K562 (cell line): ENCODE data around the gene CCDC50. TPM values are rescaled to one million over a fixed set of nuclear protein-coding genes. Genes with fewer than 3 reads are reported as not detected.

Experiments
- ATAC-seq: fragments of 200-7000 bp; cut with Tn5 transposase; 3 replicates; pipeline ENCODE4 v1.9.1; 2020; ENCODE audit warnings: moderate library complexity
- BruUV-seq: library from RNA; stranded (reverse); fragments of 400-500 nt; replicated peaks from 2 replicates; lab custom pipeline; 2021; lab: Mats Ljungman, UMichigan
- CTCF ChIA-PET: fragments of 300-600 bp; formaldehyde crosslinking; extraction: SDS; loops from one replicate; lab custom pipeline; 2021; ENCODE audit warnings: low intra/inter-chr PET ratio; lab: Yijun Ruan, JAX
- POLR2A ChIA-PET: fragments of 300-600, 350-650 bp; sonication (Branson Sonifier 250); formaldehyde crosslinking; extraction: SDS; loops from one replicate; lab custom pipeline; 2021; ENCODE audit warnings: antibody characterized with exemption, inconsistent platforms; lab: Yijun Ruan, JAX
- DNase-seq, 4 experiments: peaks; one replicate each; pipeline versions ENCODE4 v3.0.0 to v3.0.0-alpha.2; 2011 to 2018; ENCODE audit warnings: low spot score in 3 of 4, mixed read lengths in 3 of 4; ENCODE audit errors: extremely low read depth in 1 of 4
- FAIRE-seq: peaks from 2 replicates; lab custom pipeline; 2011; peaks lifted over from hg19 to GRCh38; lab: Jason Lieb, UNC
- H2AFZ ChIP-seq: 2 replicates; pipeline ENCODE4 v1.6.0; 2011; ENCODE audit warnings: low read depth, low read length, control low read depth, inconsistent platforms
- H3K27ac ChIP-seq: fragments of 200-600 bp; 3 replicates; pipeline ENCODE4 v1.8.0; 2011; ENCODE audit warnings: low read depth, mild to moderate bottlenecking, control low read depth, inconsistent platforms, low read length, moderate library complexity, mixed read lengths; ENCODE audit errors: extremely low read depth
- H3K27me3 ChIP-seq, 2 experiments: fragments of 300-600 bp in 1 of 2; 2 replicates in 1 of 2; 3 replicates in 1 of 2; pipeline versions ENCODE4 v1.6.0 to v1.8.0; 2011; ENCODE audit warnings: inconsistent platforms in 2 of 2, low read length in 2 of 2, mild to moderate bottlenecking in 1 of 2, mixed read lengths in 1 of 2, moderate library complexity in 1 of 2; ENCODE audit not compliant: control insufficient read depth in 2 of 2, insufficient read depth in 2 of 2
- H3K36me3 ChIP-seq: fragments of 300-600 bp; 3 replicates; pipeline ENCODE4 v1.8.0; 2011; ENCODE audit warnings: mild to moderate bottlenecking, low read length, inconsistent platforms; ENCODE audit not compliant: control insufficient read depth, insufficient read depth
- H3K4me1 ChIP-seq, 2 experiments: fragments of 200-600 bp in 1 of 2; replicated peaks in 1 of 2; 2 replicates in 1 of 2; 3 replicates in 1 of 2; pipeline versions ENCODE4 v1.5.1 to v1.8.0; 2011; ENCODE audit warnings: inconsistent platforms in 2 of 2, low read length in 2 of 2, mild to moderate bottlenecking in 1 of 2, mixed read lengths in 1 of 2, moderate library complexity in 1 of 2; ENCODE audit not compliant: control insufficient read depth in 2 of 2, insufficient read depth in 2 of 2
- H3K4me2 ChIP-seq: 2 replicates; pipeline ENCODE4 v1.6.1; 2011; ENCODE audit warnings: low read length, control low read depth, inconsistent platforms, mixed read lengths; ENCODE audit not compliant: insufficient read depth
- H3K4me3 ChIP-seq: fragments of 200-600 bp; sonication (generic), shearing (Covaris generic); 2 replicates; pipeline ENCODE4 v1.5.1; 2016; ENCODE audit warnings: control low read depth, inconsistent platforms
- H3K79me2 ChIP-seq: fragments of 200-600 bp; 3 replicates; pipeline ENCODE4 v1.8.0; 2011; ENCODE audit warnings: low read length, inconsistent platforms; ENCODE audit not compliant: control insufficient read depth, insufficient read depth
- H3K9ac ChIP-seq, 2 experiments: 2 replicates each; pipeline versions ENCODE4 v1.6.0 to v1.6.1; 2011; ENCODE audit warnings: low read depth in 2 of 2, low read length in 2 of 2, control low read depth in 1 of 2, inconsistent platforms in 1 of 2, mild to moderate bottlenecking in 1 of 2, mixed read lengths in 1 of 2; ENCODE audit not compliant: insufficient read depth in 1 of 2
- H3K9me1 ChIP-seq: one replicate; pipeline ENCODE4 v1.6.0; 2011; ENCODE audit warnings: inconsistent platforms, mild to moderate bottlenecking, low read length, moderate library complexity; ENCODE audit not compliant: control insufficient read depth, insufficient read depth
- H3K9me3 ChIP-seq: replicated peaks from 2 replicates; pipeline ENCODE4 v1.5.1; 2011; ENCODE audit warnings: low read depth, low read length, inconsistent platforms; ENCODE audit not compliant: control insufficient read depth, insufficient read depth
- H4K20me1 ChIP-seq: replicated peaks from 2 replicates; pipeline ENCODE4 v1.6.1; 2011; ENCODE audit warnings: low read length, inconsistent platforms, mixed read lengths; ENCODE audit not compliant: control insufficient read depth, insufficient read depth
- DDX20 ChIP-seq: fragments of 450-650 bp; IDR thresholded peaks from 2 replicates; pipeline ENCODE4 v1.6.1; 2016; ENCODE audit warnings: missing genetic modification characterization, low read depth, mild to moderate bottlenecking, missing compliant biosample characterization, moderate library complexity
- FOXM1 ChIP-seq, 2 experiments: fragments of 450-650 bp in 1 of 2; sonication (generic) in 1 of 2; formaldehyde crosslinking in 1 of 2; IDR thresholded peaks; 2 replicates each; pipeline versions ENCODE4 v1.6.1 to v1.9.0; 2017 to 2022; ENCODE audit warnings: low read depth in 2 of 2, mild to moderate bottlenecking in 2 of 2, missing genetic modification reagents in 1 of 2, moderate library complexity in 1 of 2
- HSF4 ChIP-seq: fragments of 250-450 bp; sonication (Bioruptor Pico); IDR thresholded peaks from 2 replicates; pipeline ENCODE4 v2.1.2; 2022; ENCODE audit warnings: mild to moderate bottlenecking, moderate library complexity, borderline replicate concordance
- MITF ChIP-seq: IDR thresholded peaks from 2 replicates; pipeline ENCODE4 v1.6.1; 2014; ENCODE audit warnings: antibody characterized with exemption
- NCOA6 ChIP-seq: fragments of 450-650 bp; IDR thresholded peaks from 2 replicates; pipeline ENCODE4 v1.6.1; 2017; ENCODE audit warnings: mild to moderate bottlenecking
- POU5F1 ChIP-seq: fragments of 150-350 bp; IDR thresholded peaks from 2 replicates; pipeline ENCODE4 v1.6.1; 2014; ENCODE audit warnings: borderline replicate concordance, low read length, low read depth, mild to moderate bottlenecking; ENCODE audit not compliant: partially characterized antibody
- PPARD ChIP-seq: fragments of 250-450 bp; sonication (Bioruptor Pico); IDR thresholded peaks from 2 replicates; pipeline ENCODE4 v1.8.0; 2022; ENCODE audit warnings: inconsistent platforms, mild to moderate bottlenecking, moderate library complexity
- RBM15 ChIP-seq: fragments of 200-400 bp; formaldehyde crosslinking; IDR thresholded peaks from 2 replicates; pipeline ENCODE4 v1.6.1; 2018; ENCODE audit warnings: mild to moderate bottlenecking, low read length, moderate library complexity; ENCODE audit not compliant: insufficient read depth
- SMAD2 ChIP-seq: fragments of 150-350 bp; IDR thresholded peaks from 2 replicates; pipeline ENCODE4 v1.6.1; 2014; ENCODE audit warnings: low read depth, mild to moderate bottlenecking, low read length
- TBP ChIP-seq: optimal IDR thresholded peaks from 2 replicates; pipeline ENCODE3; 2011; ENCODE audit warnings: low read depth, low read length, improper control_type of control experiment
- TEAD2 ChIP-seq: fragments of 450-650 bp; IDR thresholded peaks from 2 replicates; pipeline ENCODE4 v1.6.1; 2016; ENCODE audit warnings: missing genetic modification characterization, control low read depth, missing compliant biosample characterization
- YY1 ChIP-seq, 3 experiments: IDR thresholded peaks; 2 replicates each; pipeline ENCODE4 v1.6.1; 2011; ENCODE audit warnings: low read length in 2 of 3, mild to moderate bottlenecking in 2 of 3, moderate library complexity in 2 of 3, borderline replicate concordance in 1 of 3, control low read depth in 1 of 3, low read depth in 1 of 3; ENCODE audit not compliant: insufficient read depth in 3 of 3, insufficient replicate concordance in 2 of 3, control insufficient read depth in 1 of 3, insufficient read length in 1 of 3; ENCODE audit errors: extremely low read depth in 1 of 3
- ZNF133 ChIP-seq: fragments of 250-450 bp; sonication (Bioruptor Pico); IDR thresholded peaks from 2 replicates; pipeline ENCODE4 v1.4.0; 2020; ENCODE audit warnings: mild to moderate bottlenecking
- ZNF134 ChIP-seq: fragments of 250-450 bp; sonication (Bioruptor Pico); conservative IDR thresholded peaks from 2 replicates; pipeline ENCODE4 v1.4.0; 2020
- ZNF232 ChIP-seq: sonication (generic); formaldehyde crosslinking; IDR thresholded peaks from 2 replicates; pipeline ENCODE4 v1.8.0; 2022; ENCODE audit warnings: mild to moderate bottlenecking, missing genetic modification reagents
- ZNF668 ChIP-seq: fragments of 250-450 bp; sonication (Bioruptor Pico); IDR thresholded peaks from 2 replicates; pipeline ENCODE4 v1.8.0; 2022; ENCODE audit warnings: mild to moderate bottlenecking, inconsistent platforms
- WGBS: fragments of 100-300 bp; shearing (Covaris generic); methylation state at CpG from one replicate; pipeline ENCODE4 v1.1.6; 2016; ENCODE audit warnings: low coverage, mixed read lengths; ENCODE audit not compliant: insufficient coverage; ENCODE audit errors: missing lambda C conversion rate; 5-methylcytosine and 5-hydroxymethylcytosine counted together
- in situ Hi-C: fragments of 300-500 bp; cut with MboI; formaldehyde crosslinking; loops from 4 replicates; pipeline ENCODE4 v1.15.0; 2018; ENCODE audit warnings: inconsistent platforms, mixed read lengths
- intact Hi-C: fragments of 100-400 bp; cut with micrococcal nuclease; formaldehyde crosslinking; loops from 2 replicates; pipeline ENCODE4 v1.14.2; 2022
- polyA plus RNA-seq, 8 experiments: library from polyadenylated mRNA; depleted of rRNA in 4 of 8; stranded (reverse) in 5 of 8; unstranded in 3 of 8; fragments of >200 nt; fragmentation: Nextera tagmentation in 2 of 8; fragmentation: Illumina TruSeq in 1 of 8; extraction: Ambion mirVana in 2 of 8; extraction: Trizol in 1 of 8; gene quantifications; 2 replicates each; pipeline versions ENCODE4 v1.2.1 to v1.2.3, GENCODE V29; 2011 to 2014; ENCODE audit warnings: inconsistent platforms in 1 of 8, missing spikeins in 1 of 8
- total RNA-seq, 7 experiments: library from RNA; depleted of rRNA in 6 of 7; stranded (reverse); fragments of >200 nt in 6 of 7; fragmentation: Illumina TruSeq in 2 of 7; extraction: Trizol in 2 of 7; gene quantifications; 2 replicates each; pipeline versions ENCODE4 v1.2.1 to v1.2.3, GENCODE V29; 2011 to 2021; ENCODE audit warnings: low replicate concordance in 1 of 7

The CCDC50 gene
- total and polyA plus RNA-seq, 9 of the 15 experiments (the other 6 are each of a cell fraction or from before 2014, with no cell fraction given): 8.4 to 63.4 (median 40.4) TPM

DNA sequence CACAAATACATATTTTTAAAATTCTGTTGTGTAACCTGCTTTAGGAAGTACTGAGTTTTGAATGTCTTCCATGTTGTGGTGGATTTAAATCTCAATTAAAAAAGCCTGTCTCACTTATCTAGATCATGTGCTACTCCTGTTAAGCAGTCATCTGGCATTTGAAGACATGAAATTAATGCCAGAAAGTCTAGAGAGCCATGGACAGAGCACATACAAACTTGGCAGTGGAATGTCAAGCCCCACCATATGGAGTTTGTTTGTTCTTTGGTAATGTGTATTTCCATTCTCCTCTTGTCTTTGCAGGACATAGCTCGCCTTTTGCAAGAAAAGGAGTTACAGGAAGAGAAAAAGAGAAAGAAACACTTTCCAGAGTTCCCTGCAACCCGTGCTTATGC is 40.4 kb downstream of the CCDC50 start (continued):
- TF ChIP-seq DDX20 (tag): no peak
- no peak for TF ChIP-seq MITF
- no peak for TF ChIP-seq ZNF232 (CRISPR knock-in tag)
- no peak for TF ChIP-seq FOXM1 (IDR thresholded peaks at IDR 0.05; ENCODE audit: low read depth)
- TF ChIP-seq FOXM1 (CRISPR knock-in tag; IDR thresholded peaks at IDR 0.05; ENCODE audit: low read depth): no peak
- TF ChIP-seq TBP: no peak
- TF ChIP-seq PPARD (CRISPR knock-in tag): no peak

DNA sequence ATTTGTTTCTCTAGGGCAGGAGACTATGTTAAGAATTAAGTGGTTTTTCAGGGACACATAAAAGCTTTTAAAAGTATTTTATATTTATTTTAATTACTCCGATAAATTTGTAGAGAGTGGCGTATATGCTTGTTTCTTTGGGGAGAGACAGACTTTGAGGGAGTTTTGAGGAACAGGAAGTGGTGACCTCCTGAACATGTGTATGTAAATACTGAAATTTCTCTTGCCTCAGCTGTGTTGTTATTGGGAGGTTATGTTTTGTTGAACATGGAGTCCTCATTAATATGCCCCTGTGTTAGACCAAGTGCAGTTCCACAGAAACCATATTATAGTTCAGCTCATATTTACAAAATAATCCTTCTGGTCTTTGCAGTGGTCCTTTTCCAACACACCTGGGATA is 42.9 kb downstream of the CCDC50 start:
- H3K27me3 ChIP-seq: no peaks in the 10 kb centered on the region
- H3K9ac ChIP-seq: no peak overlapping the region
- 83% methylated on average over 2 of the region's 2 CpGs for WGBS
- no peak overlapping the region for H3K4me3 ChIP-seq
- CTCF ChIA-PET: no interaction called here
- no peak overlapping the region for H2AFZ ChIP-seq
- no peak for DNase-seq
- no peak for FAIRE-seq
- intact Hi-C loops: no loop called here
- no peak overlapping the region for H3K27ac ChIP-seq
- POLR2A ChIA-PET: no interaction called here
- ATAC-seq: no peak
- H3K79me2 ChIP-seq: no peaks in the 10 kb centered on the region
- BruUV-seq: no TSS peak
- peaks cover 41% of the 10 kb centered on the region; the same call in 2 of the 3 replicates for H3K36me3 ChIP-seq
- H4K20me1 ChIP-seq: no peaks in the 10 kb centered on the region
- no peaks in the 10 kb centered on the region; a peak in 1 of 5 replicates for H3K4me1 ChIP-seq
- H3K4me2 ChIP-seq: no peak overlapping the region
- H3K9me3 ChIP-seq: no peaks in the 10 kb centered on the region
- TF ChIP-seq NCOA6 (no peak), YY1 (IDR thresholded peaks at IDR 0.05; ENCODE audit: borderline replicate concordance in 1 of 3, control insufficient read depth in 1 of 3, extremely low read depth in 1 of 3, insufficient read depth in 3 of 3, insufficient read length in 1 of 3, insufficient replicate concordance in 2 of 3, low read depth in 1 of 3, low read length in 2 of 3) (no peak), RBM15 (no peak), ZNF134 (no peak), HSF4 (CRISPR knock-in tag) (no peak), ZNF668 (CRISPR knock-in tag) (no peak), SMAD2 (no peak), ZNF133 (CRISPR knock-in tag) (no peak), POU5F1 (no peak), TEAD2 (tag) (no peak)
- TF ChIP-seq, all 486 proteins: peak for 0
- in situ Hi-C loops: no loop called here
- no peaks in the 10 kb centered on the region for H3K9me1 ChIP-seq
